Renal pelvis (tissue), 12 donors: ENCODE measurements around the gene KLHL21. TPM values are rescaled to one million over a fixed set of nuclear protein-coding genes. Genes with fewer than 3 reads are reported as not detected.
"Not testable (repeated sequence)": the region's sequence is repeated elsewhere in the genome, so short reads cannot be mapped to it uniquely, and the experiment has no call there.

ENCODE experiments used
- DNase-seq: peaks from one replicate; pipeline ENCODE4 v3.0.0-alpha.2; 2013
- long read RNA-seq, 16 experiments: transcript quantifications; one replicate each; lab custom pipeline, GENCODE V29; 2026
- polyA plus RNA-seq, 3 donors: library from polyadenylated mRNA; unstranded; fragments of 120-200 nt; gene quantifications; one replicate each; pipeline ENCODE4 v1.2.1, GENCODE V29; 2013; ENCODE audit not compliant: insufficient read length in 3 of 3

KLHL21 gene, protein sequence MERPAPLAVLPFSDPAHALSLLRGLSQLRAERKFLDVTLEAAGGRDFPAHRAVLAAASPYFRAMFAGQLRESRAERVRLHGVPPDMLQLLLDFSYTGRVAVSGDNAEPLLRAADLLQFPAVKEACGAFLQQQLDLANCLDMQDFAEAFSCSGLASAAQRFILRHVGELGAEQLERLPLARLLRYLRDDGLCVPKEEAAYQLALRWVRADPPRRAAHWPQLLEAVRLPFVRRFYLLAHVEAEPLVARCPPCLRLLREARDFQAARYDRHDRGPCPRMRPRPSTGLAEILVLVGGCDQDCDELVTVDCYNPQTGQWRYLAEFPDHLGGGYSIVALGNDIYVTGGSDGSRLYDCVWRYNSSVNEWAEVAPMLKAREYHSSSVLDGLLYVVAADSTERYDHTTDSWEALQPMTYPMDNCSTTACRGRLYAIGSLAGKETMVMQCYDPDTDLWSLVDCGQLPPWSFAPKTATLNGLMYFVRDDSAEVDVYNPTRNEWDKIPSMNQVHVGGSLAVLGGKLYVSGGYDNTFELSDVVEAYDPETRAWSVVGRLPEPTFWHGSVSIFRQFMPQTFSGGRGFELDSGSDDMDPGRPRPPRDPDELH
- 10 to 100 TPM; 16.3 to 17.8 (median 17.6) TPM for polyA plus RNA-seq
- long read RNA-seq, donor 1, full-length matches to known transcripts, result 2 of 21 reads
- long read RNA-seq, donor 1, partial matches to known transcripts, result 19 of 21 reads
- long read RNA-seq, donor 1, other reads (novel, unspliced or antisense), result 0 of 21 reads
- long read RNA-seq, donor 2, full-length matches to known transcripts, result 5 of 5 reads
- long read RNA-seq, donor 2, partial matches to known transcripts, result 0 of 5 reads
- long read RNA-seq, donor 2, other reads (novel, unspliced or antisense), result 0 of 5 reads
- long read RNA-seq, donor 3, full-length matches to known transcripts, result 3 of 41 reads
- long read RNA-seq, donor 3, partial matches to known transcripts, result 33 of 41 reads
- long read RNA-seq, donor 3, other reads (novel, unspliced or antisense), result 5 of 41 reads
- long read RNA-seq, donor 4, full-length matches to known transcripts, result 3 of 3 reads
- long read RNA-seq, donor 4, partial matches to known transcripts, result 0 of 3 reads
- long read RNA-seq, donor 4, other reads (novel, unspliced or antisense), result 0 of 3 reads
- long read RNA-seq, donor 5, full-length matches to known transcripts, result 1 of 1 reads
- long read RNA-seq, donor 5, partial matches to known transcripts, result 0 of 1 reads
- long read RNA-seq, donor 5, other reads (novel, unspliced or antisense), result 0 of 1 reads
- long read RNA-seq, donor 6, full-length matches to known transcripts, result 2 of 2 reads
- long read RNA-seq, donor 6, partial matches to known transcripts, result 0 of 2 reads
- long read RNA-seq, donor 6, other reads (novel, unspliced or antisense), result 0 of 2 reads
- long read RNA-seq, donor 7, full-length matches to known transcripts, result 15 of 37 reads
- long read RNA-seq, donor 7, partial matches to known transcripts, result 13 of 37 reads
- long read RNA-seq, donor 7, other reads (novel, unspliced or antisense), result 9 of 37 reads
- long read RNA-seq, donor 8, full-length matches to known transcripts, result 2 of 2 reads
- long read RNA-seq, donor 8, partial matches to known transcripts, result 0 of 2 reads
- long read RNA-seq, donor 8, other reads (novel, unspliced or antisense), result 0 of 2 reads
- long read RNA-seq, donor 9, full-length matches to known transcripts, result 9 of 25 reads
- long read RNA-seq, donor 9, partial matches to known transcripts, result 16 of 25 reads
- long read RNA-seq, donor 9, other reads (novel, unspliced or antisense), result 0 of 25 reads
- long read RNA-seq, donor 10, full-length matches to known transcripts, result 5 of 5 reads
- long read RNA-seq, donor 10, partial matches to known transcripts, result 0 of 5 reads
- long read RNA-seq, donor 10, other reads (novel, unspliced or antisense), result 0 of 5 reads
- long read RNA-seq, donor 11, full-length matches to known transcripts, result 2 of 2 reads
- long read RNA-seq, donor 11, partial matches to known transcripts, result 0 of 2 reads
- long read RNA-seq, donor 11, other reads (novel, unspliced or antisense), result 0 of 2 reads
- long read RNA-seq, donor 12, full-length matches to known transcripts, result 9 of 36 reads
- long read RNA-seq, donor 12, partial matches to known transcripts, result 0 of 36 reads
- long read RNA-seq, donor 12, other reads (novel, unspliced or antisense), result 27 of 36 reads
- long read RNA-seq, donor 13, full-length matches to known transcripts, result 1 of 1 reads
- long read RNA-seq, donor 13, partial matches to known transcripts, result 0 of 1 reads
- long read RNA-seq, donor 13, other reads (novel, unspliced or antisense), result 0 of 1 reads
- long read RNA-seq, donor 14, result 0 reads
- long read RNA-seq, donor 15, full-length matches to known transcripts, result 4 of 4 reads
- long read RNA-seq, donor 15, partial matches to known transcripts, result 0 of 4 reads
- long read RNA-seq, donor 15, other reads (novel, unspliced or antisense), result 0 of 4 reads
- long read RNA-seq, donor 16, full-length matches to known transcripts, result 4 of 4 reads
- long read RNA-seq, donor 16, partial matches to known transcripts, result 0 of 4 reads
- long read RNA-seq, donor 16, other reads (novel, unspliced or antisense), result 0 of 4 reads

DNA sequence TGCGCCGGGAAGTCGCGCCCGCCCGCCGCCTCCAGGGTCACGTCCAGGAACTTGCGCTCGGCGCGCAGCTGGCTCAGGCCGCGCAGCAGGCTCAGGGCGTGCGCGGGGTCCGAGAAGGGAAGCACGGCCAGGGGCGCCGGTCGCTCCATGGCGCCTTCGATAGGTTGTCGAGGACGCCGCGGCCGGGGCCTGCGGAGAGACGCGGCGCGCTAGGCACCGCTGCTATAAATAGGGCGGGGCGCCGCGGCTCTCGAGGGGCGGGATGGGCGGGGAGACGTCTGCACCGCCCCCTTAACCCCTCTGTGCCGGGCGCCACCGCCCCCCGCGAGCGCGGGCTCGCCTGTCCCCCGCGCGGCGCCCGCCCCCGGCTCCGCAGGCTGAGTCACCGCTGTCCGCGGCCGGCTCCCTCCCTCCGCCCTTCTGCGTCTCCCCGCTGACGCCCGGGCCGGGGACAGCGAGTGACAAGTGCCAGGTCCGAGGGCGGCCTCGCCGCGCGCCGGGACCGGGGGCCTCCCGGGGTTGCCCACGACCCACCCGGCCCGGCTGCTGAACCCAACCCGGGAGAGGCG lies at the start of gene KLHL21:
TSS of gene KLHL21 (minus strand) at position 201 of the 569 bp plus-strand sequence. CDS start at position 149, 52 bp downstream.
- peak; percentile 85 for DNase-seq

DNA sequence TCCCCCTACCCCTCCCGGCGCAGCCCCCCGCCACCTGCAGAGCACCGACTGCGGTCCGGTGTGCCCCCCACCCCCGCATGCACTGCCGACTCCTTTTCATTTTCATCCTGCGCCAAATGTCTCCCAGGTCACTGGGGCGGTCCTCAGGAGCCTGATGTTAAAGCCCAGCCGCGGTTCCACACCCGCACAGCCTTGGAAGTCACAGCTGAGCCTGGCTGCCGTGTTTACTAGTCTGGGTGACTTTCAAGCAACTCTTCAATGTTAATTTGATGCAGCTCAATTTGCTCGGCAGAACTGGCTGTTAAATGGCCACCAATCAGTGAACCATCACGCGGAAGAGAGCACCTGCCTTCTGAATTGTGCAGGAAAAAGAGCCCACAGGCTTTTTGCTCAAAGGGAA lies 49.2 kb upstream of the KLHL21 start:
- DNase-seq, result peak; percentile 24

DNA sequence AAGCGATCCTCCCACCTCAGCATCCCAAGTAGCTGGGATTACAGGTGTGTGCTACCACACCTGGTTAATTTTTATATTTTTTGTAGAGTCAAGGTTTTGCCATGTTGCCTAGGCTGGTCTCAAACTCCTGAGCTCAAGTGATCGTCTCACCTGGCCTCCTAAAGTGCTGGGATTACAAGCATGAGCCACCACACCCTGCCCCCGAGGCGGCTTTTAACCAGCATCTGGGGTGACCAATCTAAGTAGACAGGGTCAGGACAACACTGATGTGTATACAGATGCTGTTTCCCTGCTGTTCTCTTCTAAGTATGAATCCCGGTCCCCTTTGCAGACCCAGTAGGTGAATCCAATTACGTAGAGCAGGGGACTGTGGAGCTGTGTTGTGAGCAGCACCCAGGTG lies 45.9 kb upstream of the KLHL21 start:
- no peak for DNase-seq

DNA sequence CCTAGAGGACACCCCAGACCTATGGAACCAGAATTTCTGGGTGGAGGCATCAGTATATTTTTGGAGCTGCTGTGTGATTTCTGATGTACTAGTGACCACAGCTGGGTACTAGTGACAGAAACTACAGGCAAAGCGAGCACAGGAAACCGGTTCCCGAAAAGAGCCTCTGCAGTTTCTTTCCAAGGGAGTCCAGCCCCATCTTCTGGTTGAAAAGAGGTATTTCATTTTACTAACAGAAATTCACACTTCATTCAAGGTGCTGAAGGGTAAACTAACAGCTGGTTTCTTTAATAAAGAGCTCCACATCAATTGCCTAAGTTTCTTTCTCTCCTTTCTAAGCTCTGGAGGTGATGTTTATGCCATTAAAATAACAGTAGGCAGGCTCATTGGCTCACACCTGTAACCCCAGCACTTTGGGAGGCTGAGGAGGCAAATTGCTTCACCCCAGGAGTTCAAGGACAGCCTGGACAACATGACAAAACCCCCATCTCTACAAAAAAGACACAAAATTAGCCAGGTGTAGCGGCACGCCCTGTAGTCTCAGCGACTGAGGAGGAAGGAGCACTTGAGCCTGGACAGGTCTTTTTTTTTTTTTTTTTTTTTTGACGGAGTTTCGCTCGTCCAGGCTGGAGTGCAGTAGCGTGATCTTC lies 44.0 kb upstream of the KLHL21 start:
- peak; percentile 69 for DNase-seq

DNA sequence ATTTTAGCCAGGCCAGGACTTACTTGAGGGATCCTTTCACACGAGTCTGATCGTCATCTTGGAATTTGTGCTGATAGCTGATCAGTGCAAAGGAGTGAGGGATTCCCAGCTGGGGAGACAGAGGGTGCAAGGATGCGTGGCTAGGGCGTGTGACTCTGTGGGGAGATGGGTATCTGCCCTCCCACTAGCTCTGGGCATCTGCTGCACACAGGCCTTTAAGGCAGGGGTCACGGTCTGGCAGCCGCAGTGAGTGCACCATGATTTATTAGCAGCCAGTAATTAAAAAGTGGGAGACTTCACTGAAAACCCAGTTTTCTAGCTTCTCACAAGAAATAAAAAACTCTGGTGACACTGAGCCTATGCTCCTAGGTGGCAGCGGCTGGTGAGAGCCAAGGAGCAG lies 42.3 kb upstream of the KLHL21 start:
- DNase-seq, result peak; percentile 69

DNA sequence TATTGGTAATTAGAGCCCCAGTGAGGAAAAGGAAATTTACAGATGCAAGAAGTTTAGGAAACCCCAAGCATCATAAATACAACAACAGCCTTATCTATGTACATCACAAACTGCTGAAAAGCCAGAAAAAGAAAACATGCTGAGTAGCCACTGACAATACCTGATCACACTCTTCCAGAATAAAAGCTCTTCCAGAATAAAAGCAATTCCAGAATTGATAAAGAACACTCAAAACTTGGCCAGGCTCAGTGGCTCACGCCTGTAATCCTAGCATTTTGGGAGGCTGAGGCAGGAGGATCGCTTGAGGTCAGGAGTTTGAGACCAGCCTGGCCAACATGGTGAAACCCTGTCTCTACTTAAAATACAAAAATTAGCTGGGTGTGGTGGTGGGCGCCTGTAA lies 38.2 kb upstream of the KLHL21 start:
- DNase-seq, result not testable (repeated sequence)

DNA sequence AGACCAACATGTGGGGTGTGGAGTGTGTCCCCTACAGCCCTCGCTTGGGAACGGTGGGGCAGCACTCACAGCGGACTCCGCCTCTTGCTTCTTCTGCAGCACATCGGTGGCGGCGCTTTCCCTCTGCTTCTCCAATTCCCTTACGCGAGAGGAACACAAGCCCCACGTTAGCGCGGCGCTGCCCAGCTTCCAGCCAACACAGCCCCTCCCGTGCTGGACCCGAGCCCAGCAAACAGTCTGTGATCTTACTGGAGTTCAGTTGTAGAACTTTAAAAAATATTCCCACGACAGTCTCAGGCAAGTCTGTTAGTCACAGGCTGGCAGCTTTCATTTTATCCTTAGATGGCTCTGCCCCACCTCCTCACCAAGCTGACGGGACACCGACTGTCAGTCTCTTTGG lies 35.6 kb upstream of the KLHL21 start:
- DNase-seq, result no peak

DNA sequence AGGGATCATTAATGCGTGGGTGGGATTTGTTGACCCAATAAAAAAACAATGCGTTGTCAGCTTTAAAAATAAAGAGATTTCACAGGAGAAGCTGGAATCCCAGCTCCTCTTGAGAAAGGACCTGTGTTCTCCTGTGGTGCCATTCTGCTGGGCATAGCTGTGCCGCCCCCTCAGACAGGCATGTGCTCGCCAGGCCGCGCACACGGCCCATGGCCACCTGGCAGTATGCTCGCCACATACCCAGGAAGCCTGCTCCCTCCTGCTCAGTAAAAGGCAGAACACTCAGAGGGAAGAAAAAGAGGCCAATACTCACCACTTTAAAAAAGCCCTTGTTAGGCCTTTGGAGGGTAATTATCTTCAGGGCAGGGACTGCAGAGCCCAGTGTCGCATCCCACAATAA lies 35.1 kb upstream of the KLHL21 start:
- DNase-seq, result no peak

DNA sequence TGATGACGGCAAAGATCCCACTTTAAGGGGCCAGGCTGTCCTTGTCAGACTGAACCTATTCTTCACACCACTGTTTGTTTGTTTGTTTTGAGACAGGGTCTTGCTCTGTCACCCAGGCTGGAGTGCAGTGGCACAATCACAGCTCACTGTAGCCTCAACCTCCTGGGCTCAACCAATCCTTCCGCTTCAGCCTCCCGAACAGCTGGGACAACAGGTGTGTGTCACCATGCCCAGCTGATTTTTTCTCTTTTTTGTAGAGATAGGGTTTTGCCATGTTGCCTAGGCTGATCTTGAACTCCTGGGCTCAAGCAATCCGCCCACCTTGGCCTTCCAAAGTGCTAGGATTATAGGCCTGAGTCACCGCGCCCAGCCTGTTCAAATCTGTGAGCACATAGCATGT lies 34.1 kb upstream of the KLHL21 start:
- not testable (repeated sequence) for DNase-seq

DNA sequence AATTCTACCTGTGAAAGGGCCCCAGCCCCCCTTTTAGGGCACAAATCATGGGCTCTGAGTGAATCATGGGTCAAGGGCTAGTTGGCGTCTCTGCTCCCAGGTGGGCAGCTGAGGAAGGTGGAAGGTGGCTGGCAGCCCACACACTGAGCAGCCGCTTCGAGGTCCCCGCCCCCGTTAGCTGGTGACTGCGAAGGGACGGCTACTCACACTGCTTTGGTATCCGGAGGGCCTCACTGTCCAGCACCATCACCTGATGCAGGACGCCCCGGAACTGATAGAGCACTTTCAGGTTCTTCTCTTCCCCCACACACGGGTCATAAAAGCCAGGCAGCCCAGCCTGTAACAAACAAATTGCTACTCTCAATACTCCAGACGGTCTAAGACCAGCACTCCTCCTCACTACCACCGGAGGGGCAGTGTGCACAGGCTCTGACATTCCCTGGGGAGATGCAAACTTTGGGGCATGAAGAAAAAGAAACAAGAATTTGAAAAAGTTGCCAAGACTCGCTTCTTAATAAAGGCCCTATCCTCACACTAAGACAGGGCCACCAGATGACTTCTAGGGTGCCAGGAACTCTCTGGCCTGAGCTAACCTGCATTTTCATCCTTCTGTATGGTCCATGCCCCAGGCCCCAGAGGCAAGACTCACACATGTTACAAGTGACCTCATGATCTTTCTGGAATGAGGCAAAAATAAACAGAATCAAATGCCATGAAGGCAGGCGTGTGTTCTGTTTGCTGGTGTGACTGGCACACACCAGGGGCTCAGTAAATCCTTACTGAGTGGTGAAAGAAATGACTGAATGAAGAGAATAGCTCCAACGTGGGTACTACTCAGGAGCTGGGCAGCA lies 33.5 kb upstream of the KLHL21 start:
- no peak for DNase-seq

DNA sequence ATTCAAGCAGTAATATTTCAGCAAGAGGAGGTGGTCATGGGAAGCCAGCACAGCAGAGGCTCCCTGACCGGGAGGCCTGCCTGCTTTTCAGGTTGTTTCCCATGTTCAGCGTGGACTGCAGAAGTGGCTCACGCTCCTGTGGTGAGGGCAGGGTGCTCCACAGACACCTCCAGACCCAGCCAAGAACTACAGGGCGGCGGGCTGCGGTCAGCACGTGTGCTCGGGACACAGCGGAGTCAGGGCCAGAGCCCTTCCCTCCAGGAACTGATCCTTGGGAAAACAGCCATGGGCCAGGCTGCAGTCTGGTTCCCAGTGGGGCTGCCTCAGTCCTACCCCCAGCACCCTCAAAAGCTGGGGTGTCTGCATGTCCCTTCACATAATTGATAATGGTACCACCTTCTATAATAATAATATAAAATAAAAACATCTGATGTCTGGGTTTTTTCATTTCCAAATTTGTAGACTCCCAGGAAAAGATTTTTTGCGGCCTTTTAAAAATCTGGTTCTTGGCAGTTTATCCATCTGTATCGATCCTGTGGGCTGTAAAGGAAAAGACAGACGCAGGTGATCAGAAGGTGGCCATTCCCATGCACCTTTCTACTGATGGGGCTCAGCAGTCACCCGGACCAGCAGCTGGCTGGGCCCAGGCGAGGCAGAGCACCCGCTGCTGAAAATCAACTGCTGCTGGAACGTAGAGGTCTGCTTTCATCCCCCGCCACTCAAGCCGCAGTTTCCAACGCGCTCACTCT lies 32.7 kb upstream of the KLHL21 start:
- DNase-seq, result no peak

DNA sequence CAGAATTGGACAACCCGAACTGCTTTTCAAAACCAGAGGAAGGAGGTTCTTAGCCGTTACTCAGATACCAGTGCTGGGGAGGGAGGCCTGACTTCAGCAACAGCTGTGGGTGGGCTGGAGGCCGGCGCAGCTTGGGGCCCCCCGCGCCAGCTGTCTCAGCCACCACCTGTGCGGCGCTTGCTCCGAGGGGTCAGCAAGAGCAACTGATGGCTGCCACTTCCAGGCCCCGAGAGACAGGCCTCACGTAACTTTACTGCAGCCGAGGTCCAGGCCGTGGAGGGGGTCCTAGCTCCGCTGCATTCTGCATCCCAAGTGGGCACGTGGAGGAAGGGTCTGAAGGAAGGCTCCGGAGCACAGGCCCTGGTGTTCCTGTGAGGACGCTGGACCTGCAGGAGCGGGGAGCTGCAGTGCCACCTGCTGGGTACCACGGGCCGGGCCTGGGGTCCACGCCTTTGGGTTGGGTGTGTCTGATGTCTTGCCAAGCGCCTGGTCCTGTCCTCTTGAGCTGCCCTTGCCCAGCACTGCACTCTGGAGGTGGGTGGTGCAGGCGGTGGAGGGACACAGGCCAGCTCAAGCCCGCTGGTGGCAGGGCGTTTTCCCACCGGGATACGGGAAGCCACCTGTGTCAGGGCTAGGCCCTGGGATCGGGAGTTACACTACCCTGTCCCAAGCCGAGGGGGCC lies 31.8 kb upstream of the KLHL21 start:
- peak; percentile 28 for DNase-seq

DNA sequence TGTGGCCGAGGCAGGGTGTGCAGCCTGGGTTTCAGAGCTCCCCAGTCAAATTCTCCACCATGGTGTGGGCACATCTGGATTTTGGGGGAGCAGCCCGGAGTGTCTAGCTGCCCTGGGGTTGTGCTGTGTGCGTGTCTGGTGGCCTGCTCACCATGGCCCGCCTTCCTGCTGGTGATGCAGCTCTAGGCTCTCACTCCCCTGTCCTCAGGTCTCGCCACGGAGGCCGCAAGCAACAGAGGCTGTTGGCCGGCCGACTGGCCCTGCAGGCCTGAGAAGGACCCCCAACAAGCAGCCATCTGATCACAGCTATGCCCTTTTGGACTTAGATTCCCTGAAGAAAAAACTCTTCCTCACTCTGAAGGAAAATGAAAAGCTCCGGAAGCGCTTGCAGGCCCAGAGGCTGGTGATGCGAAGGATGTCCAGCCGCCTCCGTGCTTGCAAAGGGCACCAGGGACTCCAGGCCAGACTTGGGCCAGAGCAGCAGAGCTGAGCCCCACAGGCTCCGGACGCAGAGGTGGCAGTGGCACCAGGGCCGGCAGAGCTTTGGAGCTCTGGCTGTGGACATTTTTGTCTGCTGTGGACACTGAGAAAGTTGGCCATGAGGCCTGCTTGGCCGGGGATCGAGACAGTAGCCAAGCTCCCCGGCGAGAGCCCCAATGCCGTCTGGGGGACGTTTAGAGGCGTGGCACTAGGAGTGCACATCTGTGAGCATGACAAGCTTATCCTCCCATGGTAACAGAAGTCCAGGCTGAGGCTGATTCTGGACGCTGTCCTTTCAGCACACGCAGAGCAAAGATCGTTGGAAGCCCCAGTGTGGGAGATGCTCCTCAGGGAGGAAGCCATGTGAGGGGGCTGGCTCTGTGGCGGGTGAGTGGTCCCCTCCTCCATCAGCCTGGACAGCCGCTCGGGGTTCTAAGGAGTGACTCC lies 30.2 kb upstream of the KLHL21 start:
- DNase-seq, result no peak

DNA sequence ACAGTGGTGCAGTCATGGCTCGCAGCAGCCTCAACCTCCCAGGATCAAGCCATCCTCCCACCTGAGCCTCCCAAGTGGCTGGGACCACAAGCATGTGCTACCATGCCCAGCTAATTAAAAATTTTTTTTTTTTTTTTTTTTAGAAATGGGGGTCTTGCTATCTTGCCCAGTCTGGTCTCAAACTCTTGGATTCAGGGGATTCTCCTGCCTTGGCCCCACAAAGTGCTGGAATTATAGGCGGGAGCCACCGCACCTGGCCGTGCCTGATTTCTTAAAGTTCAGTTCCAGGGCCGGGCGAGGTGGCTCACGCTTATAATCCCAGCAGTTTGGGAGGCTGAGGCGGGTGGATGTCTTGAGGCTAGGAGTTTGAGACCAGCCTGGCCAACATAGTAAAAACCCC lies 28.4 kb upstream of the KLHL21 start:
- no peak for DNase-seq

DNA sequence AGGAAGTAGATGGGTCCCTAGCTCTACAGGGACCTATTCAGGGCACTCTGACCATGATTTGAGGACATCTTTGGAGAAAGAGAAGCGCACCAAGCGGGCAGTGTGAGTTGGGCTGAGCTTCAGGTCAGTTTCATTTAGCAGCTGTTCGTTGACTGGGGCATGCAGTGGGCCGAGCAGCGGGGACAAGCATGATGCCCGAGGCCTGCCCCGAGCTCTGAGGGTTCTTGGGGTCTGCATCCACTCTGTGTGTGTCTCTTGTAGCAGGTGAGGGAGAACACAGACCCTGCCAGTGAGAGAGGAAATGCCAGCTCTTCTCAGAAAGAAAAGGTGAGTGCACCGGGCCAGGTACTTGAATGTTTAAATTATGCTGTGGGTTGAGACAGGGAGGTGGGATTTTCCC lies 27.4 kb upstream of the KLHL21 start:
- no peak for DNase-seq
